Chondrocyte (in vitro differentiated cells): ENCODE data around the gene SHROOM2. TPM values are rescaled to one million over a fixed set of nuclear protein-coding genes. Genes with fewer than 3 reads are reported as not detected.

ENCODE experiments used
- DNase-seq: peaks from one replicate; pipeline ENCODE4 v3.0.0; 2021; ENCODE audit warnings: mixed read lengths, low spot score
- H3K27ac Mint-ChIP-seq: one replicate; pipeline ENCODE4 v1.8.0; 2021; ENCODE audit warnings: mild to moderate bottlenecking, moderate library complexity, mixed read lengths; ENCODE audit not compliant: unreplicated experiment
- H3K27me3 Mint-ChIP-seq: 2 replicates; pipeline ENCODE4 v1.8.0; 2021; ENCODE audit warnings: low read depth, mixed read lengths
- H3K36me3 Mint-ChIP-seq: 2 replicates; pipeline ENCODE4 v1.8.0; 2021; ENCODE audit warnings: low read depth, mixed read lengths
- H3K4me1 Mint-ChIP-seq: 2 replicates; pipeline ENCODE4 v1.8.0; 2021; ENCODE audit warnings: low read depth, mild to moderate bottlenecking, mixed read lengths
- H3K4me3 Mint-ChIP-seq: one replicate; pipeline ENCODE4 v1.8.0; 2021; ENCODE audit warnings: mild to moderate bottlenecking, moderate library complexity, mixed read lengths; ENCODE audit not compliant: unreplicated experiment
- H3K9me3 Mint-ChIP-seq: 2 replicates; pipeline ENCODE4 v1.8.0; 2021; ENCODE audit warnings: low read depth, mixed read lengths
- CTCF ChIP-seq: fragments of 200-600 bp; sonication (generic); IDR thresholded peaks from 2 replicates; pipeline ENCODE4 v1.5.0; 2021; ENCODE audit warnings: antibody characterized with exemption, mild to moderate bottlenecking, moderate library complexity
- total RNA-seq: library from RNA; stranded (reverse); gene quantifications from 3 replicates; pipeline ENCODE4 v1.2.1, GENCODE V29; 2021

The SHROOM2 gene
- total RNA-seq, 1 donor from 2014 or later, result 4.4 TPM

GRCh38 chrX:9842541-9842940 is 56.3 kb downstream of the SHROOM2 start:
- Mint-ChIP-seq H3K4me3 (no peak overlapping the region), H3K27ac (peak overlapping the region; percentile 36), H3K27me3 (no peaks in the 10 kb centered on the region), H3K4me1 (peaks cover 28% of the 10 kb centered on the region), H3K36me3 (no peaks in the 10 kb centered on the region), H3K9me3 (peaks cover 7% of the 10 kb centered on the region)
- TF ChIP-seq CTCF, result no peak
- no peak for DNase-seq

GRCh38 chrX:9844936-9845577 is 58.8 kb downstream of the SHROOM2 start:
- Mint-ChIP-seq H3K4me3 (no peak overlapping the region), H3K4me1 (peaks cover 28% of the 10 kb centered on the region), H3K36me3 (no peaks in the 10 kb centered on the region), H3K9me3 (peaks cover 7% of the 10 kb centered on the region), H3K27ac (no peak overlapping the region), H3K27me3 (no peaks in the 10 kb centered on the region)
- no peak for TF ChIP-seq CTCF
- no peak for DNase-seq

- Mint-ChIP-seq H3K9me3 (peaks cover 7% of the 10 kb centered on the region), H3K27me3 (no peaks in the 10 kb centered on the region), H3K4me3 (no peak overlapping the region), H3K27ac (peak overlapping the region; percentile 56), H3K4me1 (peaks cover 28% of the 10 kb centered on the region), H3K36me3 (no peaks in the 10 kb centered on the region)
- no peak for TF ChIP-seq CTCF
- no peak for DNase-seq
Measured at GRCh38 chrX:9845578-9845952, 59.3 kb downstream of the SHROOM2 start.

- no peak overlapping the region for H3K4me3 Mint-ChIP-seq
- TF ChIP-seq CTCF, result no peak
- peak overlapping the region; percentile 57 for H3K27ac Mint-ChIP-seq
- H3K36me3 Mint-ChIP-seq, result no peaks in the 10 kb centered on the region
- no peaks in the 10 kb centered on the region for H3K27me3 Mint-ChIP-seq
- H3K9me3 Mint-ChIP-seq, result peaks cover 7% of the 10 kb centered on the region
- no peak for DNase-seq
- H3K4me1 Mint-ChIP-seq, result peaks cover 28% of the 10 kb centered on the region
Measured at GRCh38 chrX:9846631-9847030, 60.4 kb downstream of the SHROOM2 start.

- H3K27me3 Mint-ChIP-seq, result no peaks in the 10 kb centered on the region
- no peak overlapping the region for H3K4me3 Mint-ChIP-seq
- peaks cover 31% of the 10 kb centered on the region for H3K4me1 Mint-ChIP-seq
- peak overlapping the region; percentile 64 for H3K27ac Mint-ChIP-seq
- H3K9me3 Mint-ChIP-seq, result peaks cover 7% of the 10 kb centered on the region
- H3K36me3 Mint-ChIP-seq, result no peaks in the 10 kb centered on the region
- DNase-seq, result no peak
- no peak for TF ChIP-seq CTCF
Measured at GRCh38 chrX:9847071-9847470, 60.8 kb downstream of the SHROOM2 start.
